OCI-LY7 (cell line): Measurements from ENCODE around the gene POFUT1. TPM values are rescaled to one million over a fixed set of nuclear protein-coding genes. Genes with fewer than 3 reads are reported as not detected.

Experiments
- BruUV-seq: library from RNA; stranded (reverse); fragments of 400-500 nt; replicated peaks from 2 replicates; lab custom pipeline; 2021; lab: Mats Ljungman, UMichigan
- CTCF ChIA-PET: fragments of 300-600 bp; sonication (Branson Sonifier 250); formaldehyde crosslinking; loops from one replicate; lab custom pipeline; 2022; ENCODE audit warnings: antibody characterized with exemption; ENCODE audit not compliant: unreplicated experiment; lab: Charles Lee
- POLR2A ChIA-PET: fragments of 300-600 bp; sonication (Branson Sonifier 250); formaldehyde crosslinking; loops from one replicate; lab custom pipeline; 2022; ENCODE audit warnings: antibody characterized with exemption; lab: Charles Lee
- DNase-seq: peaks from one replicate; pipeline ENCODE4 v3.0.0-alpha.2; 2015; ENCODE audit warnings: low spot score
- H2AFZ ChIP-seq: fragments of 200-600 bp; sonication (generic), shearing (Covaris generic); 2 replicates; pipeline ENCODE4 v1.6.1; 2014; ENCODE audit warnings: mild to moderate bottlenecking, antibody characterized with exemption, low read length, moderate library complexity
- H3K27ac ChIP-seq: fragments of 200-600 bp; sonication (generic); 2 replicates; pipeline ENCODE4 v1.5.1; 2014; ENCODE audit warnings: mixed run types, low read depth, mild to moderate bottlenecking, moderate library complexity, low read length, inconsistent platforms; ENCODE audit not compliant: poor library complexity, severe bottlenecking
- H3K36me3 ChIP-seq: fragments of 200-600 bp; sonication (generic); 2 replicates; pipeline ENCODE4 v1.6.1; 2014; ENCODE audit warnings: mild to moderate bottlenecking, antibody characterized with exemption, low read length, moderate library complexity, mixed read lengths; ENCODE audit not compliant: insufficient read depth
- H3K4me1 ChIP-seq: fragments of 200-600 bp; sonication (generic); 2 replicates; pipeline ENCODE4 v1.5.1; 2014; ENCODE audit warnings: mild to moderate bottlenecking, low read length; ENCODE audit not compliant: insufficient read depth, poor library complexity, severe bottlenecking
- H3K4me2 ChIP-seq: fragments of 200-600 bp; sonication (generic); 2 replicates; pipeline ENCODE4 v1.6.1; 2014; ENCODE audit warnings: mild to moderate bottlenecking, low read length
- H3K4me3 ChIP-seq: fragments of 200-600 bp; sonication (generic); 2 replicates; pipeline ENCODE4 v1.5.1; 2014; ENCODE audit warnings: mild to moderate bottlenecking, low read depth, low read length; ENCODE audit not compliant: poor library complexity, severe bottlenecking
- H3K79me2 ChIP-seq: fragments of 200-600 bp; sonication (generic); 2 replicates; pipeline ENCODE4 v1.6.1; 2016; ENCODE audit warnings: low read depth, mild to moderate bottlenecking, low read length, moderate library complexity, mixed read lengths; ENCODE audit not compliant: insufficient read depth
- H3K9me2 ChIP-seq: fragments of 200-600 bp; sonication (generic); 2 replicates; pipeline ENCODE4 v1.6.1; 2016; ENCODE audit warnings: mild to moderate bottlenecking, low read length, mixed read lengths; ENCODE audit not compliant: insufficient read depth
- H3K9me3 ChIP-seq: fragments of 200-600 bp; sonication (generic); 2 replicates; pipeline ENCODE4 v1.6.1; 2014; ENCODE audit warnings: mild to moderate bottlenecking, mixed run types, low read length, mixed read lengths
- H4K20me1 ChIP-seq: fragments of 200-600 bp; sonication (generic); 2 replicates; pipeline ENCODE4 v1.6.1; 2014; ENCODE audit warnings: mild to moderate bottlenecking, antibody characterized with exemption, low read length, moderate library complexity, mixed read lengths; ENCODE audit not compliant: insufficient read depth
- EZH2phosphoT487 ChIP-seq: fragments of 200-600 bp; sonication (generic); IDR thresholded peaks from 2 replicates; pipeline ENCODE4 v1.6.1; 2018; ENCODE audit warnings: low read depth, borderline replicate concordance, mild to moderate bottlenecking, mixed run types, antibody characterized with exemption, low read length, moderate library complexity, mixed read lengths
- intact Hi-C: fragments of 100-400 bp; cut with micrococcal nuclease; formaldehyde crosslinking; loops from one replicate; pipeline ENCODE4 v1.10.0; 2022; ENCODE audit not compliant: unreplicated experiment
- total RNA-seq, 2 experiments: library from RNA; depleted of rRNA in 1 of 2; stranded (reverse); fragments of >200 nt in 1 of 2; shearing (Covaris generic) in 1 of 2; gene quantifications; 2 replicates each; pipeline ENCODE4 v1.2.3, GENCODE V29; 2014 to 2022
- TF ChIP-seq, protein P1 (sequence below): fragments of 200-600 bp; sonication (generic); conservative IDR thresholded peaks from 2 replicates; pipeline ENCODE4 v1.5.1; 2014; ENCODE audit warnings: mild to moderate bottlenecking, antibody characterized with exemption, low read length, moderate library complexity, mixed read lengths

POFUT1 gene
- total RNA-seq, 2 experiments from 2014 or later: 21.4 to 33.1 TPM

DNA sequence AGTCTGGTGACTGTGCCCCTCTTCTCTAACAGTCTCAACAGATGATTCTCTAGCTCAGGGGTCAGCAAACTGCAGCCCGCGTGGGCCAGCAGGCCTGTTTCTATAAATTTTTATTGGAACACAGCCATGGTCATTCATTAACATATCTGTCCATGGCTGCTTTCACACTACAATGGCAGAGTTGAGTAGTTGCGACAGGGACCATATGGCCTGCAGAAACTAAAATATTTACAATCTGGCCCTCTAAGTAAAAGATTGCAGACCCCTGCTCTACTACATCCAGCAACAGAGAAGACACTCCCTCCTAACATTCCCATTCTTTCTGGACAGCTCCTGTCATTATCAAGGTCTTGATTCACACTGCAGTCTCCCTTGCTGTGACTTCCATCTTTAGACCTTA, 45.3 kb upstream of the POFUT1 start:
- no peaks in the 10 kb centered on the region for H3K9me3 ChIP-seq
- ChIA-PET POLR2A (no interaction called here), CTCF (no interaction called here)
- H3K4me2 ChIP-seq: no peak overlapping the region
- no peak overlapping the region for H3K27ac ChIP-seq
- intact Hi-C loops: no loop called here
- DNase-seq: no peak
- no peak for TF ChIP-seq EZH2phosphoT487
- H3K36me3 ChIP-seq: peaks cover 80% of the 10 kb centered on the region
- no peaks in the 10 kb centered on the region for H3K9me2 ChIP-seq
- no peak overlapping the region for H2AFZ ChIP-seq
- H3K79me2 ChIP-seq: no peaks in the 10 kb centered on the region
- BruUV-seq: no TSS peak
- no peaks in the 10 kb centered on the region for H3K4me1 ChIP-seq
- H4K20me1 ChIP-seq: no peaks in the 10 kb centered on the region
- H3K4me3 ChIP-seq: no peak overlapping the region

DNA sequence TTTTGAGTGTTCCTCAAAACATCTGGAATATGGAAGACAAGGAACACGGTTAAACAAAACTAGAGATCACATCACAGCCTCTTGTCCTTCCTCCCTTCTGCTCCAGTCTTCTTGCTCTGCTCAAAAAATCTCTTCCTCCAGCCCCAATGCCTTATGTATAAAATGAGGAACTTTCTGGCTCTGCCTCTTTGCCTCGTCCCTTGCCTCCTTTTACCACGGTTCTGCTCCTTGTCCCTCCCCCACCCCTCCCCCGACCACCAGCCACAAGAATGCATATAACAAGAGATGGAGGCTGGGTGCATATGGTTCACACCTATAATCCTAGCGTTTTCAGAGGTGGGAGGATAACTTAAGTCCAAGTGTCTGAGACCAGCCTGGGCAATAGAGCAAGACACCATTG, 43.7 kb upstream of the POFUT1 start:
- Histone ChIP-seq H3K27ac (no peak overlapping the region), H2AFZ (no peak overlapping the region), H3K4me1 (no peaks in the 10 kb centered on the region), H3K9me2 (no peaks in the 10 kb centered on the region), H4K20me1 (no peaks in the 10 kb centered on the region), H3K9me3 (no peaks in the 10 kb centered on the region), H3K79me2 (no peaks in the 10 kb centered on the region), H3K36me3 (peaks cover 69% of the 10 kb centered on the region), H3K4me3 (no peak overlapping the region), H3K4me2 (no peak overlapping the region)
- CTCF ChIA-PET: no interaction called here
- POLR2A ChIA-PET: no interaction called here
- no peak for DNase-seq
- TF ChIP-seq EZH2phosphoT487: no peak
- TF ChIP-seq, protein P1, sequence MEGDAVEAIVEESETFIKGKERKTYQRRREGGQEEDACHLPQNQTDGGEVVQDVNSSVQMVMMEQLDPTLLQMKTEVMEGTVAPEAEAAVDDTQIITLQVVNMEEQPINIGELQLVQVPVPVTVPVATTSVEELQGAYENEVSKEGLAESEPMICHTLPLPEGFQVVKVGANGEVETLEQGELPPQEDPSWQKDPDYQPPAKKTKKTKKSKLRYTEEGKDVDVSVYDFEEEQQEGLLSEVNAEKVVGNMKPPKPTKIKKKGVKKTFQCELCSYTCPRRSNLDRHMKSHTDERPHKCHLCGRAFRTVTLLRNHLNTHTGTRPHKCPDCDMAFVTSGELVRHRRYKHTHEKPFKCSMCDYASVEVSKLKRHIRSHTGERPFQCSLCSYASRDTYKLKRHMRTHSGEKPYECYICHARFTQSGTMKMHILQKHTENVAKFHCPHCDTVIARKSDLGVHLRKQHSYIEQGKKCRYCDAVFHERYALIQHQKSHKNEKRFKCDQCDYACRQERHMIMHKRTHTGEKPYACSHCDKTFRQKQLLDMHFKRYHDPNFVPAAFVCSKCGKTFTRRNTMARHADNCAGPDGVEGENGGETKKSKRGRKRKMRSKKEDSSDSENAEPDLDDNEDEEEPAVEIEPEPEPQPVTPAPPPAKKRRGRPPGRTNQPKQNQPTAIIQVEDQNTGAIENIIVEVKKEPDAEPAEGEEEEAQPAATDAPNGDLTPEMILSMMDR: no peak
- BruUV-seq: no TSS peak
- intact Hi-C loops: no loop called here

DNA sequence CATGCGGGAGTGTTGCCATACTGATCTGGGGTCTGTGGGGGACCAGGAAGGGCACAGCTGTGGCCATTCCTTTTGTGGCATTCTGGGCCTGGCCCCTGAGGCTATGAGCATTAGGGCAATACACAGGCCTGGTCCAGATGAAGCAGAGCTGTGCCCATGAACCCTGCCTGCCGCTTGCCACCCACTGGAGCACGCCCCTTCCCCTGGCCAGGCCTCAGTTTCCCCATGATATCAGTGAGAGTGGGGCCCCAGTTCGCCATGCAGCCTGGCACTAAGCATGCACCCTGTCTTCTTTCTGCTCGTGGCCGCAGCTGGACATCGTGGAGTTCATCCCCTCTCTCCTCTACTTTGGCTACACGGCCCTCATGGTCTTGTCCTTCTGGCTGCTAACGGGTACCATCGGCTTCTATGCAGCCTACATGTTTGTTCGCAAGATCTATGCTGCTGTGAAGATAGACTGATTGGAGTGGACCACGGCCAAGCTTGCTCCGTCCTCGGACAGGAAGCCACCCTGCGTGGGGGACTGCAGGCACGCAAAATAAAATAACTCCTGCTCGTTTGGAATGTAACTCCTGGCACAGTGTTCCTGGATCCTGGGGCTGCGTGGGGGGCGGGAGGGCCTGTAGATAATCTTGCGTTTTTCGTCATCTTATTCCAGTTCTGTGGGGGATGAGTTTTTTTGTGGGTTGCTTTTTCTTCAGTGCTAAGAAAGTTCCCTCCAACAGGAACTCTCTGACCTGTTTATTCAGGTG, 42.5 kb upstream of the POFUT1 start:
- peaks cover 57% of the 10 kb centered on the region for H3K36me3 ChIP-seq
- no peaks in the 10 kb centered on the region for H3K9me2 ChIP-seq
- CTCF ChIA-PET: no interaction called here
- TF ChIP-seq EZH2phosphoT487: no peak
- TF ChIP-seq, protein P1: no peak
- no peaks in the 10 kb centered on the region for H3K79me2 ChIP-seq
- no peak overlapping the region for H3K4me2 ChIP-seq
- POLR2A ChIA-PET: no interaction called here
- H3K27ac ChIP-seq: no peak overlapping the region
- H3K9me3 ChIP-seq: no peaks in the 10 kb centered on the region
- no peaks in the 10 kb centered on the region for H3K4me1 ChIP-seq
- no peak for DNase-seq
- no peak overlapping the region for H3K4me3 ChIP-seq
- no peaks in the 10 kb centered on the region for H4K20me1 ChIP-seq
- BruUV-seq: no TSS peak
- H2AFZ ChIP-seq: no peak overlapping the region
- intact Hi-C loops: no loop called here
